ENCODE results near the gene MOB3B.

The MOB3B gene

GRCh38 chr9:27367921-27368315 lies 161.7 kb downstream of the MOB3B start:
- Histone ChIP-seq H3K9ac (ENCODE audit: low read length) (no peak overlapping the region), H3K27me3 (ENCODE audit: insufficient read depth, low read length) (no peaks in the 10 kb centered on the region), H3K79me2 (ENCODE audit: insufficient read depth, low read length) (no peaks in the 10 kb centered on the region), H3K36me3 (ENCODE audit: insufficient read depth, low read length) (no peaks in the 10 kb centered on the region), H3K4me1 (ENCODE audit: insufficient read depth, low read length, severe bottlenecking) (no peaks in the 10 kb centered on the region), H4K20me1 (ENCODE audit: insufficient read depth, low read length) (no peaks in the 10 kb centered on the region), H3K9me3 (ENCODE audit: low read length) (no peaks in the 10 kb centered on the region), H3K4me2 (ENCODE audit: low read length) (no peak overlapping the region), H3K27ac (ENCODE audit: low read depth, low read length, poor library complexity, severe bottlenecking) (no peak overlapping the region), H3F3A (ENCODE audit: insufficient read depth, low read length) (no peaks in the 10 kb centered on the region), H2AFZ (ENCODE audit: low read length) (no peak overlapping the region), H3K4me3 (ENCODE audit: low read depth, low read length, poor library complexity, severe bottlenecking) (no peak overlapping the region), H3K9me2 (ENCODE audit: low read depth, low read length) (no peaks in the 10 kb centered on the region)
- TF ChIP-seq, protein P1, sequence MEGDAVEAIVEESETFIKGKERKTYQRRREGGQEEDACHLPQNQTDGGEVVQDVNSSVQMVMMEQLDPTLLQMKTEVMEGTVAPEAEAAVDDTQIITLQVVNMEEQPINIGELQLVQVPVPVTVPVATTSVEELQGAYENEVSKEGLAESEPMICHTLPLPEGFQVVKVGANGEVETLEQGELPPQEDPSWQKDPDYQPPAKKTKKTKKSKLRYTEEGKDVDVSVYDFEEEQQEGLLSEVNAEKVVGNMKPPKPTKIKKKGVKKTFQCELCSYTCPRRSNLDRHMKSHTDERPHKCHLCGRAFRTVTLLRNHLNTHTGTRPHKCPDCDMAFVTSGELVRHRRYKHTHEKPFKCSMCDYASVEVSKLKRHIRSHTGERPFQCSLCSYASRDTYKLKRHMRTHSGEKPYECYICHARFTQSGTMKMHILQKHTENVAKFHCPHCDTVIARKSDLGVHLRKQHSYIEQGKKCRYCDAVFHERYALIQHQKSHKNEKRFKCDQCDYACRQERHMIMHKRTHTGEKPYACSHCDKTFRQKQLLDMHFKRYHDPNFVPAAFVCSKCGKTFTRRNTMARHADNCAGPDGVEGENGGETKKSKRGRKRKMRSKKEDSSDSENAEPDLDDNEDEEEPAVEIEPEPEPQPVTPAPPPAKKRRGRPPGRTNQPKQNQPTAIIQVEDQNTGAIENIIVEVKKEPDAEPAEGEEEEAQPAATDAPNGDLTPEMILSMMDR (IDR thresholded peaks at IDR 0.05; ENCODE audit: low read length) = no peak
- no peak for TF ChIP-seq EZH2 (IDR thresholded peaks at IDR 0.05; ENCODE audit: borderline replicate concordance, low read length)

DNA sequence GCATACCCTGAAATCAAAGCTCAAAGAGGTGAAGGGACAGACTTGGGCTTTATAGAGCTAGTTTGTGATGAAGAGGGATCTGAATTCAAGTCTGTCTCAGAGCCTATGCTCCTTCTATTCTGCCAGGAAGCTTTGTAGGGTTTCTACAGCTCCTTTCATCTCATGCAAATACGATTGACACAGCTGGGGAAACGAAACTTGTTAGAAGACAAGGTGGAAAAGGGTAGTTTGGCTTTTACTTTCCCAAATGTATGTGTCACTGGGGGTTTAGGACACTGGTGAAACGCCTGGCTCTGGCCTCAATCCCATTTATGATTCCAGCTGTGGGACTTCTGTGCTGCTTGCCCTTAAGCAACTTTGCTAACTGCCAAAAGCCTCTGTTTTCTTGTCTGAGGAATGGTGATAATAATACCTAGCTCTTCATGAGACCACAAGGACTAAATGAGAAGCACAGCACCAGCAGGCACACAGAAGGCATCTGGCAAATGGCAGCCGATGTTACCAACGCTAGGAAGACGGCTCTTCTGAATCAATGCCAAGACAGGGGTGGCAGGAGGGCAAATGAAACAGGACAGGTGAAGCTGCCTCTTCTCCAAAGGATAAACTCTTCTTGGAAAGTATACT lies 162.3 kb downstream of the MOB3B start:
- Histone ChIP-seq H3K79me2 (ENCODE audit: insufficient read depth, low read length) (no peaks in the 10 kb centered on the region), H3K4me3 (ENCODE audit: low read depth, low read length, poor library complexity, severe bottlenecking) (no peak overlapping the region), H3K36me3 (ENCODE audit: insufficient read depth, low read length) (no peaks in the 10 kb centered on the region), H3F3A (ENCODE audit: insufficient read depth, low read length) (no peaks in the 10 kb centered on the region), H3K4me2 (ENCODE audit: low read length) (no peak overlapping the region), H3K27ac (ENCODE audit: low read depth, low read length, poor library complexity, severe bottlenecking) (no peak overlapping the region), H3K9me2 (ENCODE audit: low read depth, low read length) (no peaks in the 10 kb centered on the region), H3K27me3 (ENCODE audit: insufficient read depth, low read length) (no peaks in the 10 kb centered on the region), H2AFZ (ENCODE audit: low read length) (no peak overlapping the region), H3K4me1 (ENCODE audit: insufficient read depth, low read length, severe bottlenecking) (no peaks in the 10 kb centered on the region), H3K9me3 (ENCODE audit: low read length) (no peaks in the 10 kb centered on the region), H4K20me1 (ENCODE audit: insufficient read depth, low read length) (no peaks in the 10 kb centered on the region), H3K9ac (ENCODE audit: low read length) (no peak overlapping the region)
- TF ChIP-seq EZH2 (IDR thresholded peaks at IDR 0.05; ENCODE audit: borderline replicate concordance, low read length) = no peak
- TF ChIP-seq, protein P1 (IDR thresholded peaks at IDR 0.05; ENCODE audit: low read length) = no peak

- Histone ChIP-seq H3K4me1 (ENCODE audit: insufficient read depth, low read length, severe bottlenecking) (no peaks in the 10 kb centered on the region), H2AFZ (ENCODE audit: low read length) (no peak overlapping the region), H3K36me3 (ENCODE audit: insufficient read depth, low read length) (no peaks in the 10 kb centered on the region), H3K9me3 (ENCODE audit: low read length) (no peaks in the 10 kb centered on the region), H3K4me3 (ENCODE audit: low read depth, low read length, poor library complexity, severe bottlenecking) (no peak overlapping the region), H4K20me1 (ENCODE audit: insufficient read depth, low read length) (no peaks in the 10 kb centered on the region), H3K9ac (ENCODE audit: low read length) (no peak overlapping the region), H3K4me2 (ENCODE audit: low read length) (no peak overlapping the region), H3K27ac (ENCODE audit: low read depth, low read length, poor library complexity, severe bottlenecking) (no peak overlapping the region), H3K9me2 (ENCODE audit: low read depth, low read length) (no peaks in the 10 kb centered on the region), H3F3A (ENCODE audit: insufficient read depth, low read length) (no peaks in the 10 kb centered on the region), H3K27me3 (ENCODE audit: insufficient read depth, low read length) (no peaks in the 10 kb centered on the region), H3K79me2 (ENCODE audit: insufficient read depth, low read length) (no peaks in the 10 kb centered on the region)
- no peak for TF ChIP-seq EZH2 (IDR thresholded peaks at IDR 0.05; ENCODE audit: borderline replicate concordance, low read length)
- TF ChIP-seq, protein P1 (IDR thresholded peaks at IDR 0.05; ENCODE audit: low read length) = no peak
Observed at GRCh38 chr9:27365707-27366376, 163.8 kb downstream of the MOB3B start.
